ENCODE results near the gene KYNU.
"Not testable (repeated sequence)": the region's sequence is repeated elsewhere in the genome, so short reads cannot be mapped to it uniquely, and the experiment has no call there.

KYNU gene

GRCh38 chr2:143034292-143035074 is 157.0 kb downstream of the KYNU start:
- peak; percentile 59 for DNase-seq

GRCh38 chr2:143051465-143051864 is 174.0 kb downstream of the KYNU start:
- DNase-seq: no peak

DNA sequence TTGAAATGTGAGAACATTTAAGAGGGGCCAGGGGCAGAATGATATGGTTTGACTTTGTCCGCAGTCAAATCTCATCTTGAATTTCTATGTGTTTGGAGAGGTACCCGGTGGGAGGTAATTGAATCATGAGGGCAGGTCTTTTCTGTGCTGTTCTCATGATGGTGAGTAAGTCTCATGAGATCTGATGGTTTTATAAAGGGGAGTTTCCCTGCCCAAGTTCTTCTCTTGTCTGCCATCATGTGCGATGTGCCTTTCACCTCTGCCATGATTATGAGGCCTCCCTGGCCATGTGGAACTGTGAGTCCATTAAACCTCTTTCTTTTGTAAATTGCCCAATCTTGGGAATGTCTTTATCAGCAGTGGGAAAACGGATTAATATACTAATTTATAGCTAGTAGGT is 176.0 kb downstream of the KYNU start:
- not testable (repeated sequence) for DNase-seq

- DNase-seq: no peak
Measured at GRCh38 chr2:143056550-143056949, 179.1 kb downstream of the KYNU start.

DNA sequence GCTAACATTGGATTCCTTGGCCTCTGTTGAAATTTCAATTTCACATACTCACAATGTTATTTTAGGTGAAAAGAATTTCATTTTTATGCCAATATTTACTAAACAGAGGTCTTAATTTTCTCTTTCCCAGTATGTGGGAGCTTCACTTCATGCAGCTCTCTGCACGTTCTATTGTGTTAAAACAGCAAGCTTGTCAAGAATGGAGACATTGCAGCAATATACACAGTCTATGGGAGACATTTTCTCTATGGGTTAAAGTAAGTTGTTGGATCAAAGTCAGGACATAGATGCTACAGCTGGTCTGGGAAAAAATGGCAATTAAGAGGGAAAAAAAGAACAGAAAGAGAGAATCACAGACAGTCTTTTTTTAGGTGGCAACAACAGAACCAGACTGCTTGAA is 181.4 kb downstream of the KYNU start:
- no peak for DNase-seq

GRCh38 chr2:143063612-143064200 is 186.2 kb downstream of the KYNU start:
- no peak for DNase-seq

GRCh38 chr2:143068094-143068493 is 190.6 kb downstream of the KYNU start:
- DNase-seq: no peak

- DNase-seq: no peak
Measured at GRCh38 chr2:143068509-143068908, 191.0 kb downstream of the KYNU start.

DNA sequence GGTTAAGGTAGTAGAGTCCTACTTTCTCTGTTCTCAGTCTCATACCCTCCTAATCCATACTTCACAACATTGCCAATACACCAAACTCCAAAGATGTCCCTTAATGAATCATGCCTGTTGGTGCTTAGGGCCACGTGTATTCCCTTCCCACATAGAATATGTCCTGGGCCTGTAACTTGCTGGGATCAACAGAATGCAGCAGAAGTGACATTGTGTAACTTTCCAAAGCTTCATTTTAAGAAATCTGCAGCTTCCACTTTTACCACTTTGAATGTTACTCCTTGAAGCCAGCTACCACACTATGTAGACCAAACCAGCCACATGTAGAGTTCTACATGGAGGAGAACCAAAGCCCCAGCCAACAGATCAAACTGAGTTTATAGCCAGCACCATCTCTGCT is 193.2 kb downstream of the KYNU start:
- no peak for DNase-seq

GRCh38 chr2:143071185-143071876 is 193.9 kb downstream of the KYNU start:
- DNase-seq: no peak

DNA sequence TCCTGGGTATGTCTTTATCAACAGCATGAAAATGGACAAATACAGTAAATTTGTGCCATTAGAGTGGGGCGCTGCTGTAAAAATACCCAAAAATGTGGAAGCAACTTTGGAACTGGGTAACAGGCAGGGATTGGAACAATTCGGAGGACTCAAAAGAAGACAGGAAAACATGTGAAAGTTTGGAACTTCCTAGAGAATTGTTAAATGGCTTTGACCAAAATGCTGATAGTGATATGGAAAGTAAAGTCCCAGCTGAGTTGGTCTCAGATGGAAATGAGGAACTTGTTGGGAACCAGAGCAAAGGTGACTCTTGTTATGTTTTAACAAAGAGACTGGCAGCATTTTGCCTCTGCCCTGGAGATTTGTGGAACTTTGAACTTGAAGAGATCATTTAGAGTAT is 197.4 kb downstream of the KYNU start:
- not testable (repeated sequence) for DNase-seq

GRCh38 chr2:143075711-143076110 is 198.2 kb downstream of the KYNU start:
- no peak for DNase-seq

DNA sequence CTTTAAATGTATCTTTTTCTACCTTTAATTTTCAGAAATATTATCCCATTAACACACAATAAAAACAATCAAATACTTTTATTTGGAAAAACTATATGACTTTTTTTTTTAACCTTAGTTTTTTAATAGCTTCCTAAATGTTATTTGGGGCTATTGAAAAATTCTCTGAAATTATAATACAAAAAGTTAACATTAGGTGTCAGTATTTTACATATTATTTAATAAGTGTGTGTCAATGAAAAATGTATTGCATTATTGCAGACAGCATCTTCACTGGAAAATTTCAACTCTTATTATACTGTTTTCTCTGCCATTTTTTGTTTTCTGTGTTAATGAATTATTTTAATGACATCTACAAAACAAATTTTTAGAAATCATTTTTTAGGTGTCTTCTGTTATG is 200.6 kb downstream of the KYNU start:
- DNase-seq: no peak

DNA sequence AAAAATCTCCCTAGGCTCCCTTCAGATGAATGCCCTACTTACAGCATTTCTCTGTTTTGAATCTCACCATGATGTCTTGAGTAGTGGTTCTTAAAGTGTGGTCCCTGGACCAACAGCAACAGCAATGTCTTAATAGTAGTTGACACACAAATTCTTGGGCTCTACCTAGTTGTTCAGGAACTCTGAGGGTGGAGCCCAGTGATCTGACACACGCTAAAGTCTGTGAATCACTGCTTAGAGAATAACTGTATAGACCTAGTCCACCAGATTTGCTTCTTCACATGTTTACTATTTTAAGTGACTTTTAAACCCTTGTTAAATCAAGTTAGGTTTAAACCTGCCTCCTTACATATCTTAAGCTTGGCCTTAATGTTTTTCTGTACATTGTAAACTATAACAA is 204.2 kb downstream of the KYNU start:
- DNase-seq: no peak

DNA sequence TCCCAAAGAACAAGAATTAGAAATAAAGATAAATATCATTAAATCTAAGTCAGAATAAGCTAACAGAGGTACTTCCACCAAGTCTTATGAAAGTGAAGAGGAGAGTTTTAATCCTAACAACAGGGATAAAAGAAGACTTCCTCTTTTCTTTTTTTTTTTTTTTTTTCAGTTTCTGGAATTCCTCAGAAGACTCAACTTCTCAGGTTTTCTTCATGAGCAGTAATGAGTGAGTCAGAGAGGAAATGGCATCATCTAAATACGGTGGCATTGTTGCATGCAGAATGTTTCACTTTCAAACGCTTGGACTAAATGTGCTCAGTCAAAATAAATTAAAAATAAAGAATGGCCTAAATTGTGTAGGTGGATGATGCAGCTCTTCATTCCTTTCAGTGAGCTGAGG is 206.2 kb downstream of the KYNU start:
- no peak for DNase-seq

DNA sequence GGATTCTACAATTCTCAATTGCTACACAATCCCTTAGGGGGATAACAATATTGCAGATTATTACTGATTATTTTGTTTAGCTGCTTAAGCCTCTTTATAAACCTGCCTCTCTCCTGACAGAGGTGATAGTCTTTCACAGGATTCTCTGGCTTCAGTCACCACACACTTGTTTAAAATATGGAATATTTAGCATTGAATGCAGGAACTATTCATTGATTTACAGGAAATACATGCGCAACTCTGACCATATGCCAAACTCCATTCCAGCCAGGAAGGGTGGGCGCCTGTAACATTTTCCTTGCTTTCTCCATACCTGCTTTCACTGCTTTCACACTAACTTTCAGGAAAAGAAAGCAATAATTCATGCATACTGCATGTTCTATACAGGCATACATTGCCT is 207.0 kb downstream of the KYNU start:
- no peak for DNase-seq

- DNase-seq: no peak
Measured at GRCh38 chr2:143085125-143085784, 207.8 kb downstream of the KYNU start.

- DNase-seq: no peak
Measured at GRCh38 chr2:143087033-143087432, 209.6 kb downstream of the KYNU start.

DNA sequence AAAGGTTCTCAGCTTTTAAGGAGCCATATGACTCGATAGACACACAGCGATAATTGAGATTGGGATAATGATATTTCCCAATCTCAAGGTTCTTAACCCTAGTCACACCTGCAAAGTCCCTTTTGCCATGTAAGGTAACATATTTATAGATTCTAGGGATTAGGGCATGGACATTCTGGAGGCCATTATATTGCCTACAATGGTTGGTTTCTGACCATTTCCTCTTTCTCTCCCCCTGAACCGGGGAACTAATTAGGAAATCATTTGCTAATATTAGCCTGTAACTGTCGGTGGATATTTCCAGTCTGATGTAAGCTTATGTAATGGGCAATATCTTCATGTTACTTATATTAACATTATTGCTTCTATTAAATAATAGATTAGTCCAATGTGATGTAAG is 210.9 kb downstream of the KYNU start:
- DNase-seq: no peak

DNA sequence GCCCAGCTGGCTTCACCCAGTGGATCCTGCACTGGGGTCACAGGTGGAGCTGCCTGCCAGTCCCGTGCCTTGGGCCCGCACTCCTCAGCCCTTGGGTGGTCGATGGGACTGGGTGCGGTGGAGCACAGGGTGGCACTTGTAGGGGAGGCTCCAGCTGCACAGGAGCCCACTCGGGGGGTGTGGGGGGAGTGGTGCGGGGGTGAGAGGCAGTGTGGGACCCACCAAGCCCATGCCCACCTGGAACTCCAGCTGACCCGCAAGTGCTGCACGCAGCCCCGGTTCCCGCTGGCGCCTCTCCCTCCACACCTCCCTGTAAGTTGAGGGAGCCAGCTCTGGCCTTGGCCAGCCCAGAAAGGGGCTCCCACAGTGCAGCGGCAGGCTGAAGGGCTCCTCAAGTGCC is 212.1 kb downstream of the KYNU start:
- DNase-seq: not testable (repeated sequence)

Data from stimulated activated CD4-positive, alpha-beta T cell treated with anti-CD3 and anti-CD28 coated beads, Interleukin-15, amount 100 ng/mL, for 24 hours (primary cell).